ENCODE measurements around the gene RCOR1. TPM values are rescaled to one million over a fixed set of nuclear protein-coding genes. Genes with fewer than 3 reads are reported as not detected.

The RCOR1 gene
- polyA plus RNA-seq, 2 of the 4 experiments (the other 2 are of a cell fraction) = 17.7 to 24.7 TPM

- Histone ChIP-seq H3K27ac (no peak overlapping the region), H3K4me2 (no peak overlapping the region), H3K4me1 (peaks cover 18% of the 10 kb centered on the region), H3K9me3 (no peaks in the 10 kb centered on the region), H3K4me3 (no peak overlapping the region)
- ATAC-seq (no peak), DNase-seq (ENCODE audit: low read depth in 1 of 2, low spot score in 1 of 2) (no peak), FAIRE-seq (no peak)
- CTCF ChIA-PET = interaction anchor here (0.9 to 2.9 kb wide), 5 partner anchors 23 to 225 kb away, joined by 3 to 7 read pairs (median 6); no protein-coding TSS in a partner anchor
- POLR2A ChIA-PET = no interaction called here
- TF ChIP-seq, protein P1, sequence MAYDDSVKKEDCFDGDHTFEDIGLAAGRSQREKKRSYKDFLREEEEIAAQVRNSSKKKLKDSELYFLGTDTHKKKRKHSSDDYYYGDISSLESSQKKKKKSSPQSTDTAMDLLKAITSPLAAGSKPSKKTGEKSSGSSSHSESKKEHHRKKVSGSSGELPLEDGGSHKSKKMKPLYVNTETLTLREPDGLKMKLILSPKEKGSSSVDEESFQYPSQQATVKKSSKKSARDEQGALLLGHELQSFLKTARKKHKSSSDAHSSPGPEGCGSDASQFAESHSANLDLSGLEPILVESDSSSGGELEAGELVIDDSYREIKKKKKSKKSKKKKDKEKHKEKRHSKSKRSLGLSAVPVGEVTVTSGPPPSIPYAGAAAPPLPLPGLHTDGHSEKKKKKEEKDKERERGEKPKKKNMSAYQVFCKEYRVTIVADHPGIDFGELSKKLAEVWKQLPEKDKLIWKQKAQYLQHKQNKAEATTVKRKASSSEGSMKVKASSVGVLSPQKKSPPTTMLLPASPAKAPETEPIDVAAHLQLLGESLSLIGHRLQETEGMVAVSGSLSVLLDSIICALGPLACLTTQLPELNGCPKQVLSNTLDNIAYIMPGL (CRISPR knock-in tag; IDR thresholded peaks at IDR 0.05; ENCODE audit: borderline replicate concordance) = no peak
- TF ChIP-seq SREBF2 (IDR thresholded peaks at IDR 0.05) = no peak
- 92% methylated on average over 7 of the region's 7 CpGs for WGBS (ENCODE audit: missing lambda C conversion rate)
Measured at GRCh38 chr14:102662636-102663430, 70.4 kb downstream of the RCOR1 start.

DNA sequence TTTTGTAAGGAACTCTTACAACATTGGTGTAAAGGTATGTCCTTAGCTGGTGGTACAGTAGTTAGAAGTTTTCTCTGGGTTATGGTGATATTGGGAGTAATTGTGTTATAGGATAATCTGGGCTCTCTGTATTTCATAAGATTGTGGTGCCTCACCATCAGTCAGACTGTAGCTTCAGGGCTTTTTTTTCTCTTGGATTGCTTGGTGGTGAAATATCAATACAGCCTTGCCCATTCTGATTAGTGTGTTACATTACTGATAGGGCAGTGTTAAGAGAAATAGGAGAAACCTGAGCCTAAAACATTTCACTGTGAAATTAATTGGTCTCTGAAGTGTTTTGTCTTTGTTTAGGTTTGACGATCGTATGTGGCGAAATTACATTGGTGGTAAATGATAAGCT, 71.0 kb downstream of the RCOR1 start:
- Histone ChIP-seq H3K27ac (no peak overlapping the region), H3K9me3 (no peaks in the 10 kb centered on the region), H3K4me3 (no peak overlapping the region), H3K4me1 (peaks cover 18% of the 10 kb centered on the region), H3K4me2 (no peak overlapping the region)
- no peak for TF ChIP-seq NR3C1 (IDR thresholded peaks at IDR 0.05)
- TF ChIP-seq HOXA7 (CRISPR knock-in tag; IDR thresholded peaks at IDR 0.05) = no peak
- TF ChIP-seq RFX5 (IDR thresholded peaks at IDR 0.05) = no peak
- TF ChIP-seq RCOR1 (IDR thresholded peaks at IDR 0.05; ENCODE audit: low read depth, low read length) = no peak
- TF ChIP-seq TFCP2L1 (CRISPR knock-in tag; IDR thresholded peaks at IDR 0.05) = no peak
- TF ChIP-seq ZSCAN20 (CRISPR knock-in tag; IDR thresholded peaks at IDR 0.05) = no peak
- TF ChIP-seq ZFP36 (IDR thresholded peaks at IDR 0.05; ENCODE audit: borderline replicate concordance, partially characterized antibody) = no peak
- TF ChIP-seq KDM5A (IDR thresholded peaks at IDR 0.05) = no peak
- TF ChIP-seq GATA3 (IDR thresholded peaks at IDR 0.05; ENCODE audit: borderline replicate concordance) = no peak
- ChIA-PET CTCF (interaction anchor here (1.2 to 2.9 kb wide), 5 partner anchors 8 to 138 kb away, joined by 3 to 7 read pairs (median 4); no protein-coding TSS in a partner anchor), POLR2A (no interaction called here)
- FAIRE-seq (no peak), ATAC-seq (no peak), DNase-seq (ENCODE audit: low read depth in 1 of 2, low spot score in 1 of 2) (no peak)
- 94% methylated on average over 3 of the region's 3 CpGs for WGBS (ENCODE audit: missing lambda C conversion rate)

- CTCF ChIA-PET = interaction anchor here (0.6 kb wide), 1 partner anchor 721 kb away, joined by 3 read pairs; no protein-coding TSS in a partner anchor
- TF ChIP-seq EHMT2 (IDR thresholded peaks at IDR 0.05; ENCODE audit: low read depth) (no peak), MAX (IDR thresholded peaks at IDR 0.05) (no peak)
- no peaks in the 10 kb centered on the region for H3K4me1 ChIP-seq
- POLR2A ChIA-PET = no interaction called here
- DNase-seq (ENCODE audit: low read depth in 1 of 2, low spot score in 1 of 2) = no peak
- no peak overlapping the region for H3K27ac ChIP-seq
- no peak for FAIRE-seq
- no peaks in the 10 kb centered on the region for H3K9me3 ChIP-seq
- H3K4me3 ChIP-seq = no peak overlapping the region
- ATAC-seq = no peak
- 94% methylated on average over 2 of the region's 2 CpGs for WGBS (ENCODE audit: missing lambda C conversion rate)
- H3K4me2 ChIP-seq = no peak overlapping the region
Measured at GRCh38 chr14:102665621-102666020, 73.2 kb downstream of the RCOR1 start.

GRCh38 chr14:102666635-102667034, 74.2 kb downstream of the RCOR1 start:
- H3K9me3 ChIP-seq = no peaks in the 10 kb centered on the region
- H3K27ac ChIP-seq = no peak overlapping the region
- CTCF ChIA-PET = interaction anchor here (0.9 to 1.0 kb wide), 2 partner anchors 27 to 28 kb away, joined by 3 read pairs; no protein-coding TSS in a partner anchor
- TF ChIP-seq CHD2 (IDR thresholded peaks at IDR 0.05; ENCODE audit: low read length, partially characterized antibody) = no peak
- no peak for TF ChIP-seq EHF (CRISPR knock-in tag; IDR thresholded peaks at IDR 0.05)
- no peak for TF ChIP-seq USF2 (IDR thresholded peaks at IDR 0.05)
- POLR2A ChIA-PET = no interaction called here
- ATAC-seq (no peak), DNase-seq (ENCODE audit: low read depth in 1 of 2, low spot score in 1 of 2) (no peak), FAIRE-seq (no peak)
- no peaks in the 10 kb centered on the region for H3K4me1 ChIP-seq
- H3K4me2 ChIP-seq = no peak overlapping the region
- WGBS (ENCODE audit: missing lambda C conversion rate) = 83% methylated on average over 5 of the region's 5 CpGs
- H3K4me3 ChIP-seq = no peak overlapping the region

All from A549 (cell line).